ENCODE measurements around the gene EXOSC9. TPM values are rescaled to one million over a fixed set of nuclear protein-coding genes. Genes with fewer than 3 reads are reported as not detected.

EXOSC9 gene
- total and polyA plus RNA-seq, 10 of the 15 experiments (the other 5 are each of a cell fraction or from before 2014, with no cell fraction given) = 49.0 to 131 (median 85.4) TPM

DNA sequence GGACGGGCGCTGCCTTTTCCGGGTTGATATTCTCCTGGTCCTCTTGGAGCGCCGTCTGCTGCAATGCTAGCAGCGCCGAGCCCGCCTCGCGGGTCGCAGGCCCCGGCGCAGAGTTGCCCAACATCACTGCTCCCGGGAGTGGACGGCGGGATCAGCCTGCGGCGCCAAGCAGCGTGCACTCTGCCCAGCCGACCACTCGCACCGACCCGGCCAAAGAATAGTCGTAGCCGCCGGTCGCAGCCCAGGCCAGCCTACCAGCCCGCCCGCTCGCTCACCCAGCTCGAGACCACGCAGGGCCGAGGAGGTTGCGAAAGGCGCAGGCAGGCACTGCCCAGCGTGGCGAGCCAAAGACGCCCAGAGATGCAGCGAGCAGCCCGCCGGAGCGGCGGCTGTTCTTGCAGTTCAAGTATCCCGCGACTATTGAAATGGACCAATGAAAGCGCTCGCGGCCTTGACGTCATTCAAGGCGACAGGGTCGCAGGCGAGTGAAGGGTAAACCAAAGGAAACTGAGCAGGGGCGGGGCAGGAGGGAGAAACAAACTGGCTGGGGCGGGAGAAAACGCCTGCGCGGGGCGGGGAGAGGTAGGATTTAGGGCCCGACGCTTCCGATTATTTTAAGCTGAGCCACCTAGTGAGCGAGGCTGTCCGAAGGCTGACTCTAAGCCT lies 22.5 kb downstream of the EXOSC9 start, which contains the start of gene CCNA2 (continued):
- 0 out of 2 replicates have a peak, but pooled peaks have one; percentile 35 for TF ChIP-seq CEBPZ (IDR thresholded peaks at IDR 0.05; ENCODE audit: low read depth, low read length)
- peak; percentile 78; the same call in 1 of the 2 replicates for TF ChIP-seq ESRRA (IDR thresholded peaks at IDR 0.05; ENCODE audit: low read length)
- TF ChIP-seq CBFB (IDR thresholded peaks at IDR 0.05; ENCODE audit: low read depth) = peak; percentile 48; the same call in 1 of the 2 replicates
- TF ChIP-seq REST (IDR thresholded peaks at IDR 0.05; ENCODE audit: low read depth, low read length) = 0 out of 2 replicates have a peak, but pooled peaks have one; percentile 8
- TF ChIP-seq ATF7 (IDR thresholded peaks at IDR 0.05; ENCODE audit: low read depth) = peak; percentile 70
- TF ChIP-seq STAT3 (IDR thresholded peaks at IDR 0.05; ENCODE audit: low read depth, low read length) = no peak
- TF ChIP-seq MXI1 (IDR thresholded peaks at IDR 0.05; ENCODE audit: low read depth, low read length) = peak; percentile 98
- TF ChIP-seq BMI1 (IDR thresholded peaks at IDR 0.05; ENCODE audit: borderline replicate concordance) = no peak
- TF ChIP-seq EGR1 (IDR thresholded peaks at IDR 0.05; ENCODE audit: borderline replicate concordance in 1 of 2, low read depth in 2 of 2, low read length in 2 of 2) = no peak
- no peak for TF ChIP-seq HDGF (IDR thresholded peaks at IDR 0.05)
- 0 out of 2 replicates have a peak, but pooled peaks have one; percentile 30 for TF ChIP-seq TBL1XR1 (IDR thresholded peaks at IDR 0.05; ENCODE audit: low read depth, low read length)
- no peak for TF ChIP-seq HSF1 (IDR thresholded peaks at IDR 0.05; ENCODE audit: low read depth, low read length)
- TF ChIP-seq BRCA1 (IDR thresholded peaks at IDR 0.05; ENCODE audit: low read depth, low read length) = 0 out of 2 replicates have a peak, but pooled peaks have one; percentile 31
- TF ChIP-seq, protein P1, sequence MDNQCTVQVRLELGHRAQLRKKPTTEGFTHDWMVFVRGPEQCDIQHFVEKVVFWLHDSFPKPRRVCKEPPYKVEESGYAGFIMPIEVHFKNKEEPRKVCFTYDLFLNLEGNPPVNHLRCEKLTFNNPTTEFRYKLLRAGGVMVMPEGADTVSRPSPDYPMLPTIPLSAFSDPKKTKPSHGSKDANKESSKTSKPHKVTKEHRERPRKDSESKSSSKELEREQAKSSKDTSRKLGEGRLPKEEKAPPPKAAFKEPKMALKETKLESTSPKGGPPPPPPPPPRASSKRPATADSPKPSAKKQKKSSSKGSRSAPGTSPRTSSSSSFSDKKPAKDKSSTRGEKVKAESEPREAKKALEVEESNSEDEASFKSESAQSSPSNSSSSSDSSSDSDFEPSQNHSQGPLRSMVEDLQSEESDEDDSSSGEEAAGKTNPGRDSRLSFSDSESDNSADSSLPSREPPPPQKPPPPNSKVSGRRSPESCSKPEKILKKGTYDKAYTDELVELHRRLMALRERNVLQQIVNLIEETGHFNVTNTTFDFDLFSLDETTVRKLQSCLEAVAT (IDR thresholded peaks at IDR 0.05) = 0 out of 2 replicates have a peak, but pooled peaks have one; percentile 36
- TF ChIP-seq, protein P2, sequence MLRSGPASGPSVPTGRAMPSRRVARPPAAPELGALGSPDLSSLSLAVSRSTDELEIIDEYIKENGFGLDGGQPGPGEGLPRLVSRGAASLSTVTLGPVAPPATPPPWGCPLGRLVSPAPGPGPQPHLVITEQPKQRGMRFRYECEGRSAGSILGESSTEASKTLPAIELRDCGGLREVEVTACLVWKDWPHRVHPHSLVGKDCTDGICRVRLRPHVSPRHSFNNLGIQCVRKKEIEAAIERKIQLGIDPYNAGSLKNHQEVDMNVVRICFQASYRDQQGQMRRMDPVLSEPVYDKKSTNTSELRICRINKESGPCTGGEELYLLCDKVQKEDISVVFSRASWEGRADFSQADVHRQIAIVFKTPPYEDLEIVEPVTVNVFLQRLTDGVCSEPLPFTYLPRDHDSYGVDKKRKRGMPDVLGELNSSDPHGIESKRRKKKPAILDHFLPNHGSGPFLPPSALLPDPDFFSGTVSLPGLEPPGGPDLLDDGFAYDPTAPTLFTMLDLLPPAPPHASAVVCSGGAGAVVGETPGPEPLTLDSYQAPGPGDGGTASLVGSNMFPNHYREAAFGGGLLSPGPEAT (IDR thresholded peaks at IDR 0.05; ENCODE audit: low read depth) = peak; percentile 87
- peak; percentile 84 for TF ChIP-seq NFYB (IDR thresholded peaks at IDR 0.05; ENCODE audit: insufficient read depth, low read depth, low read length)
- 0 out of 2 replicates have a peak, but pooled peaks have one; percentile 15 for TF ChIP-seq JUND (IDR thresholded peaks at IDR 0.05; ENCODE audit: low read depth, low read length)

All from GM12878 (cell line).